Fibroblast of lung (primary cell): ENCODE results near the gene DXO.
"Not testable (repeated sequence)": the region's sequence is repeated elsewhere in the genome, so short reads cannot be mapped to it uniquely, and the experiment has no call there.

Experiments
- CTCF ChIP-seq, 2 donors: IDR thresholded peaks in 1 of 2; conservative IDR thresholded peaks in 1 of 2; 1 replicate in 1 of 2; 2 replicates in 1 of 2; pipeline ENCODE4 v1.5.1; 2011 to 2012; ENCODE audit warnings: low read length in 2 of 2, control low read depth in 1 of 2, inconsistent platforms in 1 of 2, low read depth in 1 of 2, mild to moderate bottlenecking in 1 of 2
- EZH2 ChIP-seq: IDR thresholded peaks from 2 replicates; pipeline ENCODE4 v1.5.1; 2012; ENCODE audit warnings: low read length, control low read depth, mild to moderate bottlenecking; ENCODE audit errors: missing control alignments

GRCh38 chr6:32005538-32005880 lies 33.6 kb upstream of the DXO start:
- not testable (repeated sequence) for TF ChIP-seq CTCF (conservative IDR thresholded peaks at IDR 0.05 in 1 of 2, IDR thresholded peaks at IDR 0.05 in 1 of 2; ENCODE audit: low read depth in 1 of 2, low read length in 2 of 2); EZH2
